ENCODE data around the gene UBE2QL1. TPM values are rescaled to one million over a fixed set of nuclear protein-coding genes. Genes with fewer than 3 reads are reported as not detected.

UBE2QL1 gene
- total RNA-seq, 2 experiments from 2014 or later, result not detected

DNA sequence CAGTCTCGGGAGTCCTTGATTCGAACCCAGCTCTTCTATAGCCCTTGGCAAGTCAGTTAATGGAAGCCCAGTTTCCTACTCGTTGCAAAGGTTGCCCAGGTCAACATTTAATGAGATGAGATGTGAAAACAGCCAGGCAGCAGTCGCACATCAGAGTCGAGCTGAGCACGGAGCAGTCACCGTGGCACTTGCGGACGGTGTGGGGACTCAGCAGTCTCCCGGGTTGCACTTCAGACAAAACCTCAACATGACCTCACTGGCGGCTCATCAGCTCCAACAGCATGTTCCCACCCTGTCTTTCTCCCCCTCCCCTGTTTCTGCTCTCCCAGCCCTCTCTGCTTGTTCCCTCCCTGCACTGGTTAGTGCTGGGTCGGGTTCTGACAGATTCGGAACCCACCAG is 35.8 kb downstream of the UBE2QL1 start:
- POLR2A ChIA-PET, result no interaction called here
- Mint-ChIP-seq H3K36me3 (no peaks in the 10 kb centered on the region), H3K27ac (no peak overlapping the region), H3K4me1 (no peaks in the 10 kb centered on the region), H3K4me3 (no peak overlapping the region), H3K9me3 (no peaks in the 10 kb centered on the region), H3K27me3 (peaks cover 7% of the 10 kb centered on the region)
- DNase-seq, result no peak
- no peak for ATAC-seq (ENCODE audit: low read depth)

DNA sequence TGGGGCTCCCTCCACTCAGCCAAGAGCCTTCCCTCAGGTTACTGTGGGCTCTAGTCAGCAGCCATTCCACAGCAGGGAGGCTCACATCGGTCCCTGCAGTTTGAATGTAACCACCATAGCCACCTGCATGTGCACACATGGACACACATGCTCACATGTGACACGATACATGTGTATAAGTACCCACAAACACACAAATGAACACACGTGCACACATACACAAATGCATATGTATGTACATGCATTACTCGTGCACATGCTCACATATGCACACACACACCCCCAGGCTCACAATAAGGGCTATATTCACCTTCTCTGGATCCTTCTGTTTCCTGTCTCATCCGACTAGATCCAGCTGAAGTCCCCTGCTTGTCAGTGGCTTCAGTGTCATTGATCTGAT is 36.2 kb downstream of the UBE2QL1 start:
- POLR2A ChIA-PET, result no interaction called here
- no peak overlapping the region for H3K27ac Mint-ChIP-seq
- H3K36me3 Mint-ChIP-seq, result no peaks in the 10 kb centered on the region
- no peaks in the 10 kb centered on the region for H3K9me3 Mint-ChIP-seq
- DNase-seq, result no peak
- H3K4me3 Mint-ChIP-seq, result no peak overlapping the region
- no peak for ATAC-seq (ENCODE audit: low read depth)
- H3K27me3 Mint-ChIP-seq, result peaks cover 8% of the 10 kb centered on the region
- H3K4me1 Mint-ChIP-seq, result no peaks in the 10 kb centered on the region

DNA sequence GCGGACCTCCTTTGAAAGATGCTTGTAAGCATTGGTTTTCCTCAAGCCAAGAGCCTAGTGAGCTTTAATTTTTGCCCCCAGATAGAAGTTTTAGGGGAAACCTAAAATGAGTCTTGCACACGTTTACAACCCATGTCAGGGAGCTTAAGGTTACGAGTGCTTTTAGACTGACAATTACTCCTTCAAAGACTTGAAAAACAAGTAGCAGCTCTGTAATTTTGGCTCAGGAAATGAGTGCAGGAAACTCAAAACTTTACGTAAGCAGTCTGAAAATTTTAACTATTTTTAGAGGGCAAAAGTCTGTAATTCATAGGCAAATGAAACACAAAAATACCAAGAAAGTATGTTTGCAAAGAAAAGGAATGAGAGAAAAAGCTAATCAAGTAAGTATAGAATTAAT is 36.8 kb downstream of the UBE2QL1 start:
- no peak for DNase-seq
- Mint-ChIP-seq H3K4me1 (no peaks in the 10 kb centered on the region), H3K9me3 (no peaks in the 10 kb centered on the region), H3K36me3 (no peaks in the 10 kb centered on the region), H3K27me3 (peaks cover 9% of the 10 kb centered on the region), H3K27ac (no peak overlapping the region), H3K4me3 (no peak overlapping the region)
- ATAC-seq (ENCODE audit: low read depth), result no peak
- POLR2A ChIA-PET, result no interaction called here

DNA sequence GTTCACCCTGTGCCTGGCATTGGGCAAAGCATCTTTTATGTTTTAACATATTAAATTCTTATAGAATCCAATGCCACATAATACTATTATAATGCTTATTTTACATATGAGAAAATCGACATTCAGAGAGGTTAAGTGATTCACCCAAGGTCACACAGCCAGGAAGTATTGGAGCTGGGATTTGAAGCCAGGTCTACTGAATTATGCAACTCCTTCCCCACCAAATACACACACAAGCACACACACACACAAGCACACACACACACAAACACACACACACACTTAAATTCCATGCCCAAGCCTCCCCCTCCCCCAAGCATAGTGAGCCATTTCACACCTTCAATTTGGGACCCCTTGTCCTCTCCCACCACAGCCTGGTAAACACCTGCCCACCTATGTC is 37.4 kb downstream of the UBE2QL1 start:
- Mint-ChIP-seq H3K27me3 (peaks cover 9% of the 10 kb centered on the region), H3K36me3 (no peaks in the 10 kb centered on the region), H3K27ac (no peak overlapping the region), H3K4me1 (no peaks in the 10 kb centered on the region), H3K9me3 (no peaks in the 10 kb centered on the region), H3K4me3 (no peak overlapping the region)
- ATAC-seq (ENCODE audit: low read depth) (no peak), DNase-seq (no peak)
- POLR2A ChIA-PET, result no interaction called here

DNA sequence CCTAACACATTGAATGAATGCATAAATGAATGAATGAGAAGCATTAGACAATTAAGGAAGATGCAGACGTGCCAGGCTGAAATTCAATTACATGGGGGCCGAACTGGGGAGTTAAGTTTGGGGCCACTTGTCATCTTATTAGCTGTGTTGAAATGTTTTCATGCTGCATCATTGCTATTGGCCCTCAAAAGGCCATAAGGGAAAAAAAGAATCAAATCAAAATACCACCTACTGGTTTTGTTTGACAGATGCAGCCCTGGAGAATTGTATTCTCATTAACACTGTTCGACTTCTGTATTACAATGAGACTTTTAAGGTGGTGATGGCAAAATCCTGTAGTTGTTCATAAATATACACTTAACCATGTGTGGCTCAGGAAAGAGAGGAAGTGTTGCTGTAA is 38.4 kb downstream of the UBE2QL1 start:
- H3K27me3 Mint-ChIP-seq, result peaks cover 9% of the 10 kb centered on the region
- no peak for DNase-seq
- H3K27ac Mint-ChIP-seq, result no peak overlapping the region
- H3K9me3 Mint-ChIP-seq, result no peaks in the 10 kb centered on the region
- H3K36me3 Mint-ChIP-seq, result no peaks in the 10 kb centered on the region
- peaks cover 3% of the 10 kb centered on the region for H3K4me1 Mint-ChIP-seq
- POLR2A ChIA-PET, result no interaction called here
- H3K4me3 Mint-ChIP-seq, result no peak overlapping the region
- ATAC-seq (ENCODE audit: low read depth), result no peak

DNA sequence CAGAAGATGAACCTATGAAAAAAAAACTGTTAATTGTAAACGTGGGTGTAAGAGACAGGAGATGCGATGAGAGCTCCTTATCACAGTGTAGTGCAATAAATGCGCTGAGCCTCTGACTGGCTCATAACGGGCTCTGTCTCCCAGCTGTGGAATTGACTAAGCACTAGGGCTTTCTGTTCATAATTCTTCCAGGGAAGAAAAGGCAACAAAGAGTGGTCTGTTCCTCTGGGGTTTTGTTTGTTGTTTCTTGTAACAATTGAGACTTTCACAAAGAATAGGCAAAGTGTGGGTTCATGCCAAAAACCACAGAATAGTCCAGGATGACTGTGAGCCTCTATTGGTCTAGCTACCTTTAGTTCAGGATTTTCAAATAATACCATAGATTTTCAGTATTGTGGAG is 39.4 kb downstream of the UBE2QL1 start:
- H3K27me3 Mint-ChIP-seq, result peaks cover 9% of the 10 kb centered on the region
- H3K36me3 Mint-ChIP-seq, result no peaks in the 10 kb centered on the region
- H3K4me1 Mint-ChIP-seq, result peaks cover 10% of the 10 kb centered on the region
- H3K9me3 Mint-ChIP-seq, result no peaks in the 10 kb centered on the region
- POLR2A ChIA-PET, result no interaction called here
- DNase-seq, result no peak
- H3K27ac Mint-ChIP-seq, result no peak overlapping the region
- H3K4me3 Mint-ChIP-seq, result no peak overlapping the region
- ATAC-seq (ENCODE audit: low read depth), result no peak

DNA sequence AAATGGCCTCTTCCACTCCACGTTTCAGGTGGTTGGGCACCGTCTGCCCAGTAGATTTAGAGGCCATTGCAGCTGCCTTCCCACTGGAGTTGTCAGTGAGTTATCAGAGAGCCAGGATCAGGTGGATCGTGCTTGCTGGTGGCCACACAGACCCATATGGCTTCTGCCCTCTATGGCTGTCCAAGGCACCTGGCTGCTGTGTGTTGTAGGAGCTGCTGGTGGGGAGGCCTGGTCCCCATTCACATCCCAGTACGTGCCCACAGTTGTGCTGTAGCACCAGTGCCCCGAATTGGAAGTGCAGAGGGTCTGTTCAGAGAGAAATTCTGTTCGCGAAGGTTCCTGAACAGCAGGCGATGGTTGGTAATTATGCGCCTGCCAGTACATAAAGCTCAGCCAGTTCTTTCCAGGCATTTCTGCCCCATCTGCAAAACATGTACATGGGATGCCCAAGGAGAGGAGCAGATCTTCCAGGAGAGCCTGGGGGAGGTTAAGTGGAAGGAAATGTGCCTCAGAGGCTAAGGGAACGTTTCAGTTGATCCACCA is 41.1 kb downstream of the UBE2QL1 start:
- DNase-seq, result no peak
- peaks cover 10% of the 10 kb centered on the region for H3K4me1 Mint-ChIP-seq

DNA sequence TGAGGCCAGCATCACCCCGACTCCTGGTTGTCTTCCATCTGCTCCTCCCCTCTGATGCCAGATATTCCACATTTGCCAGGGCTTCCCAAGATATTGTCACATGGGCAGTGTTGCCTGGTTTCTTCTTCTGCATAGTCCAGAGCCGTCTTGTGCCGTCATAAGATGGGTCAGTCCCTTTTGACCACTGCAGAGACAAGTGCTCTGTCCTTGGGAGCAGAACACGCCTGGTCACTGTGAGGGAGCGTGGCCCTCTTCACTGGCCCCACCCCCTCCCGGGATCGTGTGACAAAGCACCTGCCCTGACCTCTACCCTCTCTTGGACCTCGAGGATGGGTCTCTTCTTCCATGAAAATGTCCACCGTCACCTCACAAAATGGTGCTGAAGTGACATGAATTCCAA is 41.6 kb downstream of the UBE2QL1 start:
- Mint-ChIP-seq H3K9me3 (no peaks in the 10 kb centered on the region), H3K4me3 (no peak overlapping the region), H3K27ac (no peak overlapping the region), H3K27me3 (peaks cover 9% of the 10 kb centered on the region), H3K36me3 (no peaks in the 10 kb centered on the region), H3K4me1 (peaks cover 10% of the 10 kb centered on the region)
- POLR2A ChIA-PET, result no interaction called here
- ATAC-seq (ENCODE audit: low read depth), result no peak
- DNase-seq, result no peak

More for the DNA sequence above, 41.1 kb downstream of the UBE2QL1 start:
- Mint-ChIP-seq H3K36me3 (no peaks in the 10 kb centered on the region), H3K9me3 (no peaks in the 10 kb centered on the region), H3K27ac (no peak overlapping the region), H3K4me3 (no peak overlapping the region), H3K27me3 (peaks cover 9% of the 10 kb centered on the region)
- no peak for ATAC-seq (ENCODE audit: low read depth)
- POLR2A ChIA-PET, result no interaction called here

DNA sequence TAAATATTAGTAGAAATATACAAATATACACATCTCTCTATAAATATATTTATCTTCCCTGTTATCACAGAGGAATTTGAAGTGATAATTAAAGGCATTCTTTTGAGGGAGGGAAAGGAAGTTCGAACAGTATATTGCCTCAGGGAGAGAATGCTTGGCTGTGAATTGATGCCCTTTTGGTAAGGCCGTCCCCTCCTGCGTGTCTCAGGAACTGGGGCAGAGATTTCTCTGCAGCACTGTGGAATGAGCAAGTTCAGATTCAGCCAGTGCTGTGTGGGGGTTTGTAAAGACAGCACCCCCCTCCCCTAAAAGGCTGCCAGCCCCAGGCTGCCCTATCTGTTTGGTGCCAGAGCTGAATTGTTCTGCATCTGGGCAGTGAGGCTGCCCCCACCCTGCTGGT is 42.0 kb downstream of the UBE2QL1 start:
- Mint-ChIP-seq H3K36me3 (no peaks in the 10 kb centered on the region), H3K9me3 (no peaks in the 10 kb centered on the region), H3K27me3 (peaks cover 9% of the 10 kb centered on the region), H3K4me3 (no peak overlapping the region), H3K27ac (no peak overlapping the region), H3K4me1 (peaks cover 10% of the 10 kb centered on the region)
- POLR2A ChIA-PET, result no interaction called here
- ATAC-seq (ENCODE audit: low read depth) (no peak), DNase-seq (no peak)

DNA sequence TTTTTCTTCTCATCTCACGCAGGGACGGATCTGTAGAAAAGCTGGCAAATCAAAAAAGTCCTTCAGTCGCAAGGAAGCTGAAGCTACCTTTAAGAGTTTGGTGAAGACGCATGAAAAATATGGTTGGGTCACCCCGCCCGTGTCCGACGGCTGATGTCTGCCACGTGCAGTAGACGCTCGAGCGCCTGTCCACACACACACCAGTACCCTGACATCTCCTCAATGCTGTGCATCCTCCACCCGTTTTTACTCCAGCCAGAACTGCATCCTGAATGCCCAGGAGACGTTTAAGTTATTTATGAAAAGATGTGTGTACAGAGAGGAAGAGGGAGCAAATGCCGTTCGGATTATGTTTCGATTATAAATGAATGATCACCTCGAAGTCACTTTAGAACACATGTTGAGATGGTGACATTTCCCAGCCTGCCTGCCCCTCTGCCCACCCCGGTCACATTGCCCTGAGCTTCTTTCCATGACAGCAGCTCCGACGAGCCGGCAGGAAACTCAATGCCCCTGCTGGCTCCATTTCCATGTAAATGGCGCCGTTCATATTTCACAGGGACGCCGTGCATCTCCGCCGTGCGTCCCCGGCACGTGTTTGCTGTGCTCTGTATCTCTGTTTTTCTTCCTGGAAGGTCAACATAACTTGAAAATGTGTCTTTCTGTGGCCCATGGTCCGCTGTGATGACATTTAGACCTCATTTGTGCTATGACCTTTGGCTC is 42.7 kb downstream of the UBE2QL1 start:
- H3K9me3 Mint-ChIP-seq, result no peaks in the 10 kb centered on the region
- DNase-seq (no peak), ATAC-seq (ENCODE audit: low read depth) (no peak)
- POLR2A ChIA-PET, result no interaction called here
- no peak overlapping the region for H3K27ac Mint-ChIP-seq
- H3K27me3 Mint-ChIP-seq, result peaks cover 8% of the 10 kb centered on the region
- no peaks in the 10 kb centered on the region for H3K36me3 Mint-ChIP-seq
- H3K4me1 Mint-ChIP-seq, result peaks cover 12% of the 10 kb centered on the region
- H3K4me3 Mint-ChIP-seq, result no peak overlapping the region

DNA sequence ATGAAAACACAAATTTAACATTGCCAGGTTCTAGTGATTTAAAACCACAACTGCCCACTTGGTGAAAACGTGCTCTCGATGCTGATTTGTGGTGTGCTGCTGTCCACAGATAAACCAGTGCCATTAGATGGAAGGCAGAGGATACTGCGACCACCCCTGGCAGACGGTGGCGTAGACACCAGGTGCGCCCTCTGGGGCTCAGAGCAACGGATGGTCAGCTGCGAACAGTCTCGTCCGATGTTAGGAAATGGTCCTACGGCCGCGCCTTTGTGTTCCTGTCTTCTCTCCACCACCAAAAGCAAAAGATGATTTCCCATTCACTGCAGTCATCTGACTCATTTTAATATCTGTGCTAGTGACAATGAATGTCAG is 43.2 kb downstream of the UBE2QL1 start:
- no peaks in the 10 kb centered on the region for H3K9me3 Mint-ChIP-seq
- H3K4me1 Mint-ChIP-seq, result peaks cover 15% of the 10 kb centered on the region
- no peak overlapping the region for H3K27ac Mint-ChIP-seq
- H3K4me3 Mint-ChIP-seq, result peak overlapping the region; percentile 29
- POLR2A ChIA-PET, result no interaction called here
- no peaks in the 10 kb centered on the region for H3K36me3 Mint-ChIP-seq
- peaks cover 6% of the 10 kb centered on the region for H3K27me3 Mint-ChIP-seq
- DNase-seq, result no peak
- no peak for ATAC-seq (ENCODE audit: low read depth)

DNA sequence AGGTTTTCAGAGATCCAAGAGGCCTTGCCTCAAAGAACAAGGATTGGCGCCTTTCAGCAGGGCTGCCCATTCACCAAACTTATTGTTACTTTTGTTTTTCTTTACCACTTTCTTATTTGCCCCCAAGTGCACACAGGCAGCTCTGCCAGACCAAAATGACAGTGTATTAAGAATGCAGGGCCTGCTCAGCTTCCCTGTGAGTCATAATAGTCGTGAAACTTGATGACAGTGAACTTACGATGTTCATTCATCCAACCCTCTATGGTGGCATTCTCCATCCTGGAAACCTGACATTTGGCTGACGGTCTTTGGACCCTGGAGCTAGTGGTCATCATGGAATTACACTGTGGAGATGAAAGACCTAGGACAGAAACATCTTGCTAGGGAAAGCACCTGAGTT is 44.3 kb downstream of the UBE2QL1 start:
- no peaks in the 10 kb centered on the region for H3K9me3 Mint-ChIP-seq
- no peak overlapping the region for H3K4me3 Mint-ChIP-seq
- ATAC-seq (ENCODE audit: low read depth), result no peak
- peaks cover 20% of the 10 kb centered on the region for H3K4me1 Mint-ChIP-seq
- H3K27ac Mint-ChIP-seq, result no peak overlapping the region
- no peaks in the 10 kb centered on the region for H3K36me3 Mint-ChIP-seq
- peaks cover 4% of the 10 kb centered on the region for H3K27me3 Mint-ChIP-seq
- DNase-seq, result no peak
- POLR2A ChIA-PET, result no interaction called here

DNA sequence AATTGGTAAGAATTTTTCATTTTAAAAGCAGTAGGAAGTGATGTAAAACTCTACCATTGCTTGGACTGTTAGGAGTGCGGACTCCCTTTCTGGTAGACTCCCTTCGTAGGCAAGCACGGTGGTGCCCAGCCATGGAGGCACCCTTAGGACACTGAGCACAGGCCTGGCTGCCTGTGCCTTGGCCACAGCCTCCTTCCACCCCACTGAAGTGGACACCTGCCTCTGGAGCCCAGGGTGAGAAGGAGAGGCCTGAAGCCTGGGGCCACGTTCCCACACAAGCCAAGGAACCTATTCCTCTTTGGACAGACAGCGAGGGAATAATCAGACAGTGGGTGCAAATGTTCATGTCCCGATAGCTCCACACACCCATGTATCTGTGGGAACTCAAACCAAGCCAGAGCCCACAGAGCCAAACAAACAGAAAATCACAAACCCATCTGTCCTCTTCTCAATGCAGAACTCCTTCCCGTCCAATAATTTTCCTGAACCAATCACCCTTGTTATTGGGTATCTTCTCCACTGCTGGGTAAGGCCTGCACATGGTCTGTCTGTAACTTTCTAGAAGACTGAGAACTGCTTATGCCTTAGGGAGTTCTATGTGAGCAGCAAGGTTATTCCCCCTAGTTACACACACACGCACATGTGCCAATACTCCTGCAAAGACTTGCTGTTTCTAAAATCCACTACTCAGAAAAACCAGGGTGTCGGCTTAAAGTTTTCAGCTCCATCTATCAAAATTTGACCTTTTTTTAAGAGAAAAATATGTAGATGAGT is 45.2 kb downstream of the UBE2QL1 start:
- no peaks in the 10 kb centered on the region for H3K36me3 Mint-ChIP-seq
- POLR2A ChIA-PET, result no interaction called here
- ATAC-seq (ENCODE audit: low read depth) (no peak), DNase-seq (no peak)
- H3K27me3 Mint-ChIP-seq, result peaks cover 4% of the 10 kb centered on the region
- no peaks in the 10 kb centered on the region for H3K9me3 Mint-ChIP-seq
- no peak overlapping the region for H3K27ac Mint-ChIP-seq
- H3K4me3 Mint-ChIP-seq, result no peak overlapping the region
- H3K4me1 Mint-ChIP-seq, result peaks cover 20% of the 10 kb centered on the region

DNA sequence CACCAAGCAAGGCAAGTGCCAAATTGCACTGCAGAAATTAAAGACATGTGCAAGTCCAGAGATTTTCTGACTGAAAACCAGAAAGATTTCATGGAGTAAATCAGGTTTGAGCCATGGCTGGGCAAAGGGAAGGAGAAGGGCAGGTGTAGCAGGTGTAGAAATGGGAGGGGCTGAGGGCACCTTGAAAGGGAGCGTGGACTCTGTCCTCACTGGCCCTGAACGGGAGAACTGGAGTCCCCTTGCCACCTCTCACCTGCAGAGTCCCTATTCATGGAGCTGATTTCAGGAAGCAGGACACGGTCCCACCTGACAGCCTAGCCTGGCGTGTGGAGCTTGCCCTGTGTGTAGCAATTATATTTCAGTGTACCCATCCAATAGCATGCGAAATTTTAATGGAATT is 46.3 kb downstream of the UBE2QL1 start:
- H3K4me1 Mint-ChIP-seq, result peaks cover 20% of the 10 kb centered on the region
- H3K27me3 Mint-ChIP-seq, result peaks cover under 1% of the 10 kb centered on the region
- H3K4me3 Mint-ChIP-seq, result no peak overlapping the region
- H3K27ac Mint-ChIP-seq, result no peak overlapping the region
- no peak for DNase-seq
- ATAC-seq (ENCODE audit: low read depth), result no peak
- no peaks in the 10 kb centered on the region for H3K9me3 Mint-ChIP-seq
- H3K36me3 Mint-ChIP-seq, result no peaks in the 10 kb centered on the region
- POLR2A ChIA-PET, result no interaction called here

Measured in activated naive CD8-positive, alpha-beta T cell treated with anti-CD3 and anti-CD28 coated beads, Interleukin-2, amount 10 ng/mL, durations not matched to agents 7 days and 5 days (primary cell).